Glutamatergic neuron (in vitro differentiated cells): ENCODE data around the gene DES. TPM values are rescaled to one million over a fixed set of nuclear protein-coding genes. Genes with fewer than 3 reads are reported as not detected.

Experiments used
- DNase-seq: peaks from one replicate; pipeline ENCODE4 v3.0.0; 2022
- H3K27ac Mint-ChIP-seq: one replicate; pipeline ENCODE4 v1.8.0; 2020; ENCODE audit warnings: mild to moderate bottlenecking, mixed read lengths, inconsistent platforms; ENCODE audit not compliant: unreplicated experiment
- H3K27me3 Mint-ChIP-seq: one replicate; pipeline ENCODE4 v1.8.0; 2020; ENCODE audit warnings: mild to moderate bottlenecking, moderate library complexity, mixed read lengths, inconsistent platforms; ENCODE audit not compliant: unreplicated experiment
- H3K36me3 Mint-ChIP-seq: one replicate; pipeline ENCODE4 v1.8.0; 2020; ENCODE audit warnings: mild to moderate bottlenecking, mixed read lengths, inconsistent platforms; ENCODE audit not compliant: unreplicated experiment
- H3K4me1 Mint-ChIP-seq: one replicate; pipeline ENCODE4 v1.8.0; 2020; ENCODE audit warnings: mild to moderate bottlenecking, low read depth, mixed read lengths, inconsistent platforms; ENCODE audit not compliant: unreplicated experiment
- H3K4me3 Mint-ChIP-seq: one replicate; pipeline ENCODE4 v1.8.0; 2020; ENCODE audit warnings: mild to moderate bottlenecking, mixed read lengths, inconsistent platforms; ENCODE audit not compliant: unreplicated experiment
- H3K9me3 Mint-ChIP-seq: one replicate; pipeline ENCODE4 v1.8.0; 2020; ENCODE audit warnings: mild to moderate bottlenecking, moderate library complexity, mixed read lengths, inconsistent platforms; ENCODE audit not compliant: unreplicated experiment
- CTCF ChIP-seq: fragments of 200-600 bp; sonication (generic); IDR thresholded peaks from one replicate; pipeline ENCODE4 v1.5.0; 2021; ENCODE audit not compliant: partially characterized antibody, unreplicated experiment
- total RNA-seq: library from RNA; stranded (reverse); fragmentation: NEBNext Ultra II Directional; extraction: Animal tissue kit (Norgen Biotek cat#: 25700); gene quantifications from one replicate; pipeline ENCODE4 v1.2.1, GENCODE V29; 2021; ENCODE audit not compliant: unreplicated experiment

Gene DES
- total RNA-seq, 1 donor from 2014 or later = 1.3 TPM

- peak; percentile 89 for DNase-seq
- Mint-ChIP-seq H3K4me3 (peak overlapping the region; percentile 81), H3K36me3 (no peaks in the 10 kb centered on the region), H3K27ac (peak overlapping the region; percentile 78), H3K4me1 (peaks cover 9% of the 10 kb centered on the region), H3K27me3 (peaks cover 14% of the 10 kb centered on the region), H3K9me3 (no peaks in the 10 kb centered on the region)
- peak; percentile 87 for TF ChIP-seq CTCF
Observed at GRCh38 chr2:219475697-219476651, 57.8 kb downstream of the DES start.

Other genes with a start within 250 kb of the DES start
- 1.1 TPM for gene SLC23A3, start 248.3 kb upstream of the DES start, total RNA-seq
- 61.5 TPM for gene CNPPD1, start 241.5 kb upstream of the DES start, total RNA-seq
- gene RETREG2, start 240.1 kb upstream of the DES start, total RNA-seq = 167 TPM
- gene ZFAND2B, start 211.6 kb upstream of the DES start, total RNA-seq = 49.5 TPM
- gene ABCB6, start 199.4 kb upstream of the DES start, total RNA-seq = 49.4 TPM
- 80.4 TPM for gene ATG9A, start 188.7 kb upstream of the DES start, total RNA-seq
- 95.8 TPM for gene ANKZF1, start 188.6 kb upstream of the DES start, total RNA-seq
- 6.2 TPM for gene GLB1L, start 172.9 kb upstream of the DES start, total RNA-seq
- 32.2 TPM for gene STK16, start 172.9 kb upstream of the DES start, total RNA-seq
- not detected for gene TUBA4B, start 165.1 kb upstream of the DES start, total RNA-seq
- 27.5 TPM for gene TUBA4A, start 164.5 kb upstream of the DES start, total RNA-seq
- 124 TPM for gene DNAJB2, start 139.0 kb upstream of the DES start, total RNA-seq
- 104 TPM for gene PTPRN, start 109.0 kb upstream of the DES start, total RNA-seq
- not detected for gene RESP18, start 85.6 kb upstream of the DES start, total RNA-seq
- gene DNPEP, start 30.5 kb upstream of the DES start, total RNA-seq = 19.8 TPM
- 92.9 TPM for gene SPEG, start 16.5 kb downstream of the DES start, total RNA-seq
- 23.2 TPM for gene GMPPA, start 80.5 kb downstream of the DES start, total RNA-seq
- gene ASIC4, start 96.1 kb downstream of the DES start, total RNA-seq = 5.4 TPM
- gene CHPF, start 125.4 kb downstream of the DES start, total RNA-seq = 31.1 TPM
- gene TMEM198, start 125.7 kb downstream of the DES start, total RNA-seq = 40.9 TPM
- gene OBSL1, start 153.2 kb downstream of the DES start, total RNA-seq = 47.9 TPM
- gene INHA, start 153.9 kb downstream of the DES start, total RNA-seq = not detected
- 34.5 TPM for gene STK11IP, start 179.5 kb downstream of the DES start, total RNA-seq
- gene SLC4A3, start 209.3 kb downstream of the DES start, total RNA-seq = 24.4 TPM